Ishikawa (cell line): ENCODE measurements around the gene P3H1.

ENCODE experiments used
- CEBPB ChIP-seq: IDR thresholded peaks from 2 replicates; pipeline ENCODE4 v1.6.1; 2012
- CREB1 ChIP-seq: IDR thresholded peaks from 2 replicates; pipeline ENCODE4 v1.6.1; 2012; ENCODE audit warnings: low read depth
- EGR1 ChIP-seq: IDR thresholded peaks from 2 replicates; pipeline ENCODE4 v1.6.1; 2012
- EP300 ChIP-seq: IDR thresholded peaks from 2 replicates; pipeline ENCODE4 v1.6.1; 2012; ENCODE audit warnings: borderline replicate concordance
- FOXM1 ChIP-seq: IDR thresholded peaks from 2 replicates; pipeline ENCODE4 v1.6.1; 2012; ENCODE audit warnings: low read depth, borderline replicate concordance
- MAX ChIP-seq: IDR thresholded peaks from 2 replicates; pipeline ENCODE4 v1.6.1; 2012
- NFIC ChIP-seq: IDR thresholded peaks from 2 replicates; pipeline ENCODE4 v1.6.1; 2012
- RAD21 ChIP-seq: IDR thresholded peaks from 2 replicates; pipeline ENCODE4 v1.6.1; 2012; ENCODE audit warnings: low read depth
- REST ChIP-seq: IDR thresholded peaks from 2 replicates; pipeline ENCODE4 v1.6.1; 2012; ENCODE audit warnings: low read depth, mild to moderate bottlenecking
- TAF1 ChIP-seq: IDR thresholded peaks from 2 replicates; pipeline ENCODE4 v1.6.1; 2012; ENCODE audit warnings: low read depth, mild to moderate bottlenecking
- TCF12 ChIP-seq: IDR thresholded peaks from 2 replicates; pipeline ENCODE4 v1.6.1; 2012; ENCODE audit warnings: low read depth
- TEAD4 ChIP-seq: IDR thresholded peaks from 2 replicates; pipeline ENCODE4 v1.6.1; 2012
- USF1 ChIP-seq: IDR thresholded peaks from 2 replicates; pipeline ENCODE4 v1.6.1; 2012
- YY1 ChIP-seq: IDR thresholded peaks from 2 replicates; pipeline ENCODE4 v1.6.1; 2012; ENCODE audit warnings: low read depth
- ZBTB7A ChIP-seq: IDR thresholded peaks from 2 replicates; pipeline ENCODE4 v1.6.1; 2012; ENCODE audit warnings: low read depth

P3H1 gene

GRCh38 chr1:42797414-42797813 lies 30.6 kb upstream of the P3H1 start:
- TF ChIP-seq CEBPB (no peak), MAX (no peak), CREB1 (no peak), TAF1 (no peak), RAD21 (no peak), REST (no peak), EP300 (no peak), FOXM1 (no peak)

- no peak for TF ChIP-seq TEAD4
- no peak for TF ChIP-seq TAF1
- TF ChIP-seq RAD21 = no peak
- TF ChIP-seq FOXM1 = no peak
- TF ChIP-seq REST = no peak
- TF ChIP-seq EGR1 = no peak
- no peak for TF ChIP-seq USF1
- TF ChIP-seq MAX = no peak
- no peak for TF ChIP-seq CREB1
- no peak for TF ChIP-seq YY1
- no peak for TF ChIP-seq TCF12
- TF ChIP-seq NFIC = no peak
- no peak for TF ChIP-seq CEBPB
- TF ChIP-seq ZBTB7A = no peak
- TF ChIP-seq EP300 = no peak
These were observed 27.0 kb upstream of the P3H1 start for GRCh38 chr1:42793824-42794223.

- TF ChIP-seq TCF12 (no peak), NFIC (no peak), FOXM1 (no peak)
These were observed 21.2 kb upstream of the P3H1 start for GRCh38 chr1:42788021-42788420.

- TF ChIP-seq TAF1 (no peak), YY1 (no peak), REST (no peak), TEAD4 (no peak), TCF12 (no peak), EP300 (no peak), EGR1 (no peak), MAX (no peak), FOXM1 (no peak), CREB1 (no peak), USF1 (no peak), NFIC (no peak), ZBTB7A (no peak), RAD21 (no peak), CEBPB (no peak)
These were observed 19.3 kb upstream of the P3H1 start for GRCh38 chr1:42786097-42786496.
